Trophoblast cell (in vitro differentiated cells and primary cell): ENCODE results near the gene BHLHE40.

Source experiments
- DNase-seq, 2 donors: peaks; one replicate each; pipeline ENCODE4 v3.0.0-alpha.2; 2016
- H2AFZ ChIP-seq: 2 replicates; pipeline ENCODE4 v1.6.1; 2013; ENCODE audit warnings: low read length, moderate library complexity, mild to moderate bottlenecking; ENCODE audit not compliant: insufficient read depth, poor library complexity
- H2AK5ac ChIP-seq: 2 replicates; pipeline ENCODE4 v1.6.1; 2013; ENCODE audit warnings: mild to moderate bottlenecking, low read length
- H2BK120ac ChIP-seq: 2 replicates; pipeline ENCODE4 v1.6.1; 2013; ENCODE audit warnings: low read length, mild to moderate bottlenecking, moderate library complexity; ENCODE audit not compliant: insufficient read depth, poor library complexity
- H2BK12ac ChIP-seq: 2 replicates; pipeline ENCODE4 v1.6.1; 2013; ENCODE audit warnings: mild to moderate bottlenecking, low read length, moderate library complexity
- H2BK5ac ChIP-seq: 2 replicates; pipeline ENCODE4 v1.6.1; 2013; ENCODE audit warnings: low read length, low read depth, moderate library complexity, mild to moderate bottlenecking; ENCODE audit not compliant: poor library complexity
- H3K14ac ChIP-seq: 2 replicates; pipeline ENCODE4 v1.6.1; 2013; ENCODE audit warnings: mild to moderate bottlenecking, low read length
- H3K18ac ChIP-seq: 2 replicates; pipeline ENCODE4 v1.6.1; 2013; ENCODE audit warnings: mild to moderate bottlenecking, low read length
- H3K23ac ChIP-seq: 2 replicates; pipeline ENCODE4 v1.6.1; 2013; ENCODE audit warnings: low read length
- H3K27ac ChIP-seq: 2 replicates; pipeline ENCODE4 v1.5.1; 2013; ENCODE audit warnings: low read depth, mild to moderate bottlenecking, inconsistent platforms, low read length, moderate library complexity
- H3K27me3 ChIP-seq: 2 replicates; pipeline ENCODE4 v1.6.1; 2013; ENCODE audit warnings: inconsistent platforms, mild to moderate bottlenecking, low read length, moderate library complexity; ENCODE audit not compliant: insufficient read depth
- H3K36me3 ChIP-seq, 2 experiments: 1 replicate in 1 of 2; 2 replicates in 1 of 2; pipeline ENCODE4 v1.6.1; 2013; ENCODE audit warnings: low read length in 2 of 2, mild to moderate bottlenecking in 2 of 2, moderate library complexity in 1 of 2; ENCODE audit not compliant: insufficient read depth in 2 of 2, control insufficient read depth in 1 of 2
- H3K4ac ChIP-seq: 2 replicates; pipeline ENCODE4 v1.6.1; 2013; ENCODE audit warnings: low read depth, mild to moderate bottlenecking, low read length, moderate library complexity
- H3K4me1 ChIP-seq, 2 experiments: 1 replicate in 1 of 2; 2 replicates in 1 of 2; pipeline ENCODE4 v1.6.1; 2013; ENCODE audit warnings: low read length in 2 of 2, mild to moderate bottlenecking in 2 of 2, moderate library complexity in 1 of 2; ENCODE audit not compliant: insufficient read depth in 2 of 2, control insufficient read depth in 1 of 2
- H3K4me2 ChIP-seq: 2 replicates; pipeline ENCODE4 v1.6.1; 2013; ENCODE audit warnings: inconsistent platforms, mild to moderate bottlenecking, low read length, moderate library complexity
- H3K4me3 ChIP-seq: 2 replicates; pipeline ENCODE4 v1.5.1; 2013; ENCODE audit warnings: mild to moderate bottlenecking, low read depth, low read length, inconsistent platforms
- H3K79me1 ChIP-seq: one replicate; pipeline ENCODE4 v1.6.1; 2013; ENCODE audit warnings: low read length
- H3K79me2 ChIP-seq: 2 replicates; pipeline ENCODE4 v1.6.1; 2013; ENCODE audit warnings: low read length, mild to moderate bottlenecking; ENCODE audit not compliant: control insufficient read depth, insufficient read depth, poor library complexity
- H3K9ac ChIP-seq: 2 replicates; pipeline ENCODE4 v1.6.1; 2013; ENCODE audit warnings: mild to moderate bottlenecking, low read length
- H3K9me3 ChIP-seq: 2 replicates; pipeline ENCODE4 v1.6.1; 2013; ENCODE audit warnings: low read depth, mild to moderate bottlenecking, control low read depth, inconsistent platforms, low read length; ENCODE audit not compliant: insufficient read depth
- H4K12ac ChIP-seq: 2 replicates; pipeline ENCODE4 v1.6.1; 2013; ENCODE audit warnings: low read depth, mild to moderate bottlenecking, low read length, moderate library complexity
- H4K8ac ChIP-seq: 2 replicates; pipeline ENCODE4 v1.6.1; 2013; ENCODE audit warnings: low read depth, mild to moderate bottlenecking, low read length, moderate library complexity
- H4K91ac ChIP-seq: one replicate; pipeline ENCODE4 v1.6.1; 2013; ENCODE audit warnings: low read depth, mild to moderate bottlenecking, low read length, moderate library complexity
- WGBS: extraction: QIAGEN DNeasy Blood & Tissue Kit; methylation state at CpG from one replicate; pipeline ENCODE4 v1.1.7; 2013; ENCODE audit warnings: missing lambda C conversion rate; ENCODE audit not compliant: insufficient read length, insufficient coverage; ENCODE audit errors: extremely low coverage; 5-methylcytosine and 5-hydroxymethylcytosine counted together

The BHLHE40 gene

GRCh38 chr3:4983739-4984510 is 4.7 kb downstream of the BHLHE40 start:
- Histone ChIP-seq H3K27ac (peak overlapping the region; percentile 93), H4K12ac (peak overlapping the region; percentile 54), H3K18ac (peak overlapping the region; percentile 67), H3K4me1 (peaks cover 19 to 31% of the 10 kb centered on the region in 2 experiments), H3K23ac (no peak overlapping the region), H2AK5ac (no peak overlapping the region), H2BK120ac (peak overlapping the region; percentile 52), H2BK12ac (peak overlapping the region; percentile 45), H4K8ac (peak overlapping the region; percentile 71), H4K91ac (peak overlapping the region; percentile 95), H2BK5ac (peak overlapping the region; percentile 80), H3K36me3 (peaks cover 16 to 25% of the 10 kb centered on the region in 2 experiments), H3K9me3 (no peaks in the 10 kb centered on the region), H3K9ac (peak overlapping the region; percentile 53), H3K79me2 (peaks cover 27% of the 10 kb centered on the region), H3K14ac (peak overlapping the region; percentile 72), H3K4me2 (peak overlapping the region; percentile 41), H2AFZ (no peak overlapping the region), H3K79me1 (peaks cover 53% of the 10 kb centered on the region), H3K27me3 (no peaks in the 10 kb centered on the region), H3K4me3 (no peak overlapping the region), H3K4ac (peak overlapping the region; percentile 35)
- no CpG with 5 or more reads among the region's 16 CpGs for WGBS
- peak; percentile 60 to 69 for DNase-seq

GRCh38 chr3:4984511-4984864 is 5.3 kb downstream of the BHLHE40 start:
- Histone ChIP-seq H3K14ac (peak overlapping the region; percentile 72), H3K27ac (peak overlapping the region; percentile 93), H3K9ac (peak overlapping the region; percentile 53), H3K9me3 (no peaks in the 10 kb centered on the region), H2BK120ac (peak overlapping the region; percentile 52), H4K12ac (peak overlapping the region; percentile 54), H3K79me2 (peaks cover 25% of the 10 kb centered on the region), H2BK5ac (peak overlapping the region; percentile 78), H4K91ac (peak overlapping the region; percentile 95), H3K4ac (peak overlapping the region; percentile 31), H3K23ac (no peak overlapping the region), H2AK5ac (no peak overlapping the region), H4K8ac (peak overlapping the region; percentile 71), H3K36me3 (peaks cover 16 to 25% of the 10 kb centered on the region in 2 experiments), H3K18ac (peak overlapping the region; percentile 67), H2BK12ac (peak overlapping the region; percentile 45), H3K27me3 (no peaks in the 10 kb centered on the region), H3K4me3 (no peak overlapping the region), H3K79me1 (peaks cover 55% of the 10 kb centered on the region), H3K4me1 (peaks cover 20 to 33% of the 10 kb centered on the region in 2 experiments), H3K4me2 (peak overlapping the region; percentile 41), H2AFZ (no peak overlapping the region)
- WGBS = no CpG with 5 or more reads among the region's 9 CpGs
- no peak for DNase-seq

GRCh38 chr3:4985330-4986174 is 6.3 kb downstream of the BHLHE40 start:
- no peak overlapping the region for H3K4me3 ChIP-seq

GRCh38 chr3:4986175-4986781 is 7.0 kb downstream of the BHLHE40 start:
- peak overlapping the region; percentile 35 for H2BK5ac ChIP-seq
- no CpG with 5 or more reads among the region's 13 CpGs for WGBS

More at GRCh38 chr3:4985330-4986174, 6.3 kb downstream of the BHLHE40 start:
- Histone ChIP-seq H2BK12ac (peak overlapping the region; percentile 19), H3K9ac (no peak overlapping the region), H3K18ac (peak overlapping the region; percentile 14), H3K27ac (peak overlapping the region; percentile 85), H2AK5ac (peak overlapping the region; percentile 31), H3K27me3 (no peaks in the 10 kb centered on the region), H4K91ac (peak overlapping the region; percentile 90), H4K8ac (no peak overlapping the region), H3K79me2 (peaks cover 19% of the 10 kb centered on the region), H3K9me3 (no peaks in the 10 kb centered on the region), H2AFZ (no peak overlapping the region), H3K23ac (no peak overlapping the region), H4K12ac (no peak overlapping the region), H3K4ac (no peak overlapping the region), H3K4me2 (no peak overlapping the region), H3K79me1 (peaks cover 49% of the 10 kb centered on the region), H2BK120ac (peak overlapping the region; percentile 52), H2BK5ac (peak overlapping the region; percentile 35), H3K14ac (no peak overlapping the region), H3K36me3 (peaks cover 16 to 25% of the 10 kb centered on the region in 2 experiments), H3K4me1 (peaks cover 20 to 33% of the 10 kb centered on the region in 2 experiments)
- DNase-seq = peak; percentile 97 to 98
- WGBS = no CpG with 5 or more reads among the region's 10 CpGs

More at GRCh38 chr3:4986175-4986781, 7.0 kb downstream of the BHLHE40 start:
- H4K8ac ChIP-seq = peak overlapping the region; percentile 67
- H3K23ac ChIP-seq = no peak overlapping the region
- no peak overlapping the region for H4K12ac ChIP-seq
- peaks cover 20 to 33% of the 10 kb centered on the region in 2 experiments for H3K4me1 ChIP-seq
- peak overlapping the region; percentile 78 for H2BK12ac ChIP-seq
- H3K4ac ChIP-seq = peak overlapping the region; percentile 41
- peak overlapping the region; percentile 90 for H4K91ac ChIP-seq
- no peaks in the 10 kb centered on the region for H3K9me3 ChIP-seq
- no peak for DNase-seq
- peak overlapping the region; percentile 4 for H2AFZ ChIP-seq
- peaks cover 15% of the 10 kb centered on the region for H3K79me2 ChIP-seq
- peak overlapping the region; percentile 50 for H2AK5ac ChIP-seq
- no peak overlapping the region for H3K9ac ChIP-seq
- H3K36me3 ChIP-seq = peaks cover 16 to 24% of the 10 kb centered on the region in 2 experiments
- H3K27me3 ChIP-seq = no peaks in the 10 kb centered on the region
- peak overlapping the region; percentile 52 for H2BK120ac ChIP-seq
- H3K27ac ChIP-seq = peak overlapping the region; percentile 85
- H3K79me1 ChIP-seq = peaks cover 44% of the 10 kb centered on the region
- no peak overlapping the region for H3K4me3 ChIP-seq
- H3K4me2 ChIP-seq = peak overlapping the region; percentile 56
- peak overlapping the region; percentile 35 for H3K18ac ChIP-seq
- H3K14ac ChIP-seq = peak overlapping the region; percentile 11
